HUDEP-2 (cell line): ENCODE measurements around the gene PDZRN3.

Source experiments
- DNase-seq, 76 experiments: peaks; one replicate each; lab custom pipeline; 2025; ENCODE audit not compliant: unreplicated experiment in 76 of 76; lab: John Stamatoyannopoulos, UW

Gene PDZRN3

DNA sequence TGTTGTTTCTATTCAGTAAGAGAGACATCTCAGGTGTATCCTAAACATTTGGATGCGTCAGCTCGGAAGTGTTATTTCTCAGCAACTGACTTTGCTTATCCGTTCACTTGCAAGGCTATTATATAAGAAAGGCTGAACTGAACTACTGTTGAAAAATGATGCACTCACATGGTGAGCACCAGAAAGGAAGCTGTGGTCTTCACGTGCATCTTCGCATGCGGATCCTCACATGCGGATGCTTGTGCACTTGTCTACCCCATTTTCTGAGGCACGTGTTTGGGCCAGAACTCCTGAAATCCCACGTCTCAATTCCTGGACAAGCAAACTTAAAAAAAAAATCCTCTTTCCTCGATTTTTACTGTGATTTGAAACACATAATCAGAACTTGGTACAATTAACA lies 63.2 kb downstream of the PDZRN3 start:
- no peak for DNase-seq

DNA sequence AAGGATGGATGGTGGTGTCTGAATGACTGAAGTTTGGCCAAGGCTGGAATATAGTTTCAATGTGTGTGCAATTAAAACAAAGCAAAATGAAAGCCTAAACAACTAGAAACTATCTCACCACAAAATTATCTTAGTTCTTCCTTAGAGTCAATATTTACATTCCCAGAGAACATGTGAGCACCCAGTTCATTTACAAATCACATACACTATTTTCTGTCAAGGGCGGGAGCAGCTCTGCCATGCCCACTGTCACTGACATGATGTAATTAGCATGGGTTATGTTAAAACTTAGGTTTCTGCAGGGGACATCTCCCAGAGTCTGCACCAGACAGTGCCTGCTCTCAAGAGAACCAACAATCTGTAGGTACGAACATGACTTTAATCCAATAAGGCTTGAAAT lies 65.0 kb downstream of the PDZRN3 start:
- DNase-seq = no peak

DNA sequence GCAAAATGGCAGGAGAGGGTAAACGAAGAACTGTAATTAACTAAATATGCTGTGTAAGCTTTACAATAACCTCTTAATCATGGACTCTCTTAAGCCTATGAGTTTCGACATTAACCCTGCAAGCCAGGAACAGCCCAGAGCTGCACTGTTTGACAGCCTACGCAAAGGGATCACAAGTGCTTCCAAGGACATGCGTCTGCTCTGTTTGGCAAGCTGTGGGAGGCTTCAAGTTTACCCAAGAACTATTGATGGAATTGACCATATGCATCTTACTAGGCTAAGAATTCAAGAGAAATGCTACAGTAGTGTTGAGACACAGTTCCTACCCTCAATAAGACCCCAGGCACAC lies 66.0 kb downstream of the PDZRN3 start:
- DNase-seq = no peak

DNA sequence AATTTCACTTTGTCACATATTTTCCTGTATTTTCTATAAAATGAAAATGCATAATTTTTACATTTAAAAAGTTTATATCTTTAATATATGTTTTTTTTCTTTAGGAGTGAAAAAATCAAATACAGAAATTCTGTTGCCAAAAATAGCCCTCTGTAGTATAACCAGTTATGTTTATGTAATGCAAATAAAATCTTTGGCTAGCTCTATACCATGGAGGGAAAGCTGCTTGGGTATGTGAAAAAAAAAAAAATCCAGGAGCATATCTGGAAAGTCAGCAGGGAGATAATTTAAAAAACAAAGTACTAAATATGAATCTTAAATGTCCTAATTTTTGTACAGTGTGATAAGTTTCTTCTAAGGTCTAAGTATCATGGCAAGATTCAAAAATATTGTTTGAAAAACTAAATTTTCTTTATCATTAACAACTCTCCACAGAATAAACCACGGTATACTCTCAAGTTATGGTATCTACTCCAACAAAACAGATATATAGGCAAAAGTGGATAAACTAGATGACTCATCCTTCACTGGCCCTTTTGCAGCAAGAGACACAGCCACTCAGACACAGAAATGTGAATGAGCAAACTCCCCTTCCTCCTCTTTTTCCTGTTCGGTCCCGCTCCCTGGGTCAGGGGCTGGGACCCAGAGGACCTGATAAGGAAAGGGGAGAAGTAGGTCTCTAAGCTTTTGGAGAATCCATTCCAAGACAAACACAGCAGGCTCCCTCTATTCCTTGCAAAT lies 66.6 kb downstream of the PDZRN3 start:
- DNase-seq = no peak

DNA sequence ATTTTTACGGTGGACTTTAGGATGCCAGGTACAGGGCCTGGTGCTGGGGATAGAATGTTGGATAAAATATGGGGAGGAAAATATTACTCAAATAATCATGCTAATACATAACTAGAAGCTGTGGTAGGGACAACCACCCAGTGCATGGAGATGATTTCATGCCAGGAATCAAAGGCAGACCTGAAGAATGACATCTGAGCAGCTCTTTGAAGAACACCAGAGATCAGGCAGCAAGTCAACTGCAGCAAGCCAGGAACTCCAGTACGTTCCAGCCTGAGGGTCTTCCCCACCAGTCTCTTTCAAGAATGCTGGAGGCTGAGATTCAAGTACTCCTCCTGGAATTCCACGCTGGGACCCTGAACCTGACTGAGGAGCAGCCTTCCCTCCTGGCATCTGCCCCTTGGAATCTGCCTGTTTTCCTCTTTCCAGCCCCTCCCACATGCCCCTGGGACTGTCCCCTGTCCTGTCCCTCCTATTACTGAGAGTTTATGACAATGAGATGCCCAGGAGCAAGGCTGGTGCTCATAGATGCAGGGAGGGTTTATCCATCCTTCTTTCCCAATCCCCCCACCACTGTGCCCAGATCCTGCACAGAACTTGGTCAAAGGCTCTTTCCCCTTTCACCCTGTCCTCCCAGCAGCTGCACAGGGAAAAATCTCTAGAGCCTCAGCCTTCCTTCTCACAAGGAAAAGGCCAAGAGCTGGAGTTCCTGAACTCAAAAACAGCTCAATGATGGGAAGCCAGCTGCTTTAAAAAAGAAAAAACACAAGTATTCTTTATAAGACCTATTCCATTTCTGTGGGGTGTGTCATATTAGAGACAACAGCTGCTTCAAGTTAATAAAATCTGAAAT lies 68.0 kb downstream of the PDZRN3 start:
- DNase-seq = no peak

DNA sequence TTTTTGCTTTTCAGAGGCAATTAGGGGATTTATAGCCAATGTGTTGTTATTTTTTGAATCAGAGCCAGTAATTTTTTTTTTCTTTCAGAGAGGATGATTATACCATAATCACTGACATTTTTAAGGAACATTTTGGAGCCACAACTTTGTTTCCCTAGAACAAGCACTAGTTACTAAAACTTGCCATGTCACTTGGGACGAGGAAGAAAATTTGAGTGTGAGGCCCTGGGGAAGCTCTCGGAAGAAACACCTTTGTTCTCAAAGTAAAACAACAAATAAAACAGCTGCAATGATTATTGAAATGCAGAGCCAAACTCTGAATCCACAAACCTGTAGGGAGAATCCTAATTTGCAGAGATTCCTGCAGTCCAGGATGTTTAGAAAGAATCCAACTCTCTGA lies 69.7 kb downstream of the PDZRN3 start:
- no peak for DNase-seq

DNA sequence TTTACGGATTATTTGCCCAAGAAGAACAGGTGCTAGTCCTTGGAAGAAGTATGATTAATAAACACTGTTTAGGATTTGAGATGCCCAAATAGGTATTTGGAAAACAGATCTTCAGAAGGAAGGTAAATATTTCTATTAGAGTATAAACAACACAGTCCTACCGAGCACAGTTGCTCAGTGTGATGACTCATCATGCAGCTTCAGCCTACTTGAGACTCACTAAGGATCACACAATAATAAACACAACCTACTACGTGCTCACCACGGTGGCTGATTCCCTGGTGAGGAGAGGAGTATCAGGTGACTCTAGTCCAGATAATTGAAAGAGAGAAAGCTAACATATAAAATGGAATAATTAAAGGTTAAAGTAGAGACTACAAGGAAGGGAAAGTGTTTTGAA lies 72.0 kb downstream of the PDZRN3 start:
- DNase-seq = no peak

DNA sequence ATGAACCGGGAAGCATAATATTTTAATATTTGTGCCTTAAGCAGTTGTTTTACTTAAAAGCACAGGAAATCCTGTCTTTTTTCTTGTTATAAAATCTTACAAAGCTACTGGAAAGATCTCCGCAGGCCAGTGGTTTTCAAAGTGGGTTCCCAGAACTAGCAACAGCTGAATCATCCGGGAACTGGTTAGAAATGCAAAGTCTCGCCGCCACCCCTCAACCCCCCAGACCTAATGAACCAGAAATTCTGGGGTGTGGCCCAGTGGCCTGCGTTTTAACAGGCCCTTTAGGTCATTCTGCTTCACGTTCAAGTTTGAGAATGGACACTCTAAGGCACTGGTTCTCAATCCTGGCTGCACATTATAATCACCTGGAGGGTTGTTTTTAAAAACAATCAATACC lies 74.7 kb downstream of the PDZRN3 start:
- no peak for DNase-seq

DNA sequence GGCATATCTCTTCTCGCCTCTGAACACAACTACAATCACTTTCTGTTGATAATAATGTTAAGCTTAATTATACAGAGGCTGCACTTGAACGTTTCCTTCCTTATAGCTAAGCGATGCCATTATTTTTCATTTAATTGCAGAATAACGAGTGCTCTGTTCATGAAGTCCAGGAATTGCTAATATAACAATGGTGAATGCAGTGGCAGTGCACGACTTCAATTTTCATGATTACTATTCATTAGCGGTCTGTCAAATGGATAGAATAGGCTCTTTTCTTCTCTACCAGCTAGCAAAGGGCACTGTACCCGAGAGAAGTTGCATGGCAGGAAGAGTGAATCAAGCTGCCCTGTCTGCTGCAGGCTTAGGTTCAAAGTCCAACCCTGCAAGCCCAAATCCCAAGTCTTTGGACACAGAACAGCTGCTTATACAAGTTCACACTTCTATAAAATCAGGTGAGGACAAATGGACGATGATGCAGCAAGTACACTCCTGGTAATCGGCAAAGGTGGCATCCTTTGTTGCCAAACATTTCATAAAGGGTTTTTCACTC lies 75.6 kb downstream of the PDZRN3 start:
- no peak for DNase-seq

DNA sequence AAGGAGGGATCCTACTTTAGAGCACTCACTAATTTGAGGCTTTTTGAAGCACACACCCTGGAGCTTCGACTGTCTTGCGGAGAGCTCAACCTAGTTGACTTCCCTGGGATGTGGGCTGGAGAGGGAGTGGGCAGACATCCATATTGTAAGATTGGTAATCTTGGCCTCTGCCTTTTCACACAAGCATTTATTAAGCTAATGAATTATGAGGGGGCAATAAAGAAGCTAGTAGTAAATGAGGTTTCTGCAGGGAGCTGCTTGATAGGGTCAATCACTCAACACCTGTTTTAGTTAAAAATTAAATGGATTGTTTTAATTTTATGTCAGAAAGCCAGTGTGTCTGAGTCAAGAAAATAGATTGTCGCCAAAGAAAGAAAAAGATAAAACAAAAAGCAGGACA lies 76.3 kb downstream of the PDZRN3 start:
- DNase-seq = no peak

DNA sequence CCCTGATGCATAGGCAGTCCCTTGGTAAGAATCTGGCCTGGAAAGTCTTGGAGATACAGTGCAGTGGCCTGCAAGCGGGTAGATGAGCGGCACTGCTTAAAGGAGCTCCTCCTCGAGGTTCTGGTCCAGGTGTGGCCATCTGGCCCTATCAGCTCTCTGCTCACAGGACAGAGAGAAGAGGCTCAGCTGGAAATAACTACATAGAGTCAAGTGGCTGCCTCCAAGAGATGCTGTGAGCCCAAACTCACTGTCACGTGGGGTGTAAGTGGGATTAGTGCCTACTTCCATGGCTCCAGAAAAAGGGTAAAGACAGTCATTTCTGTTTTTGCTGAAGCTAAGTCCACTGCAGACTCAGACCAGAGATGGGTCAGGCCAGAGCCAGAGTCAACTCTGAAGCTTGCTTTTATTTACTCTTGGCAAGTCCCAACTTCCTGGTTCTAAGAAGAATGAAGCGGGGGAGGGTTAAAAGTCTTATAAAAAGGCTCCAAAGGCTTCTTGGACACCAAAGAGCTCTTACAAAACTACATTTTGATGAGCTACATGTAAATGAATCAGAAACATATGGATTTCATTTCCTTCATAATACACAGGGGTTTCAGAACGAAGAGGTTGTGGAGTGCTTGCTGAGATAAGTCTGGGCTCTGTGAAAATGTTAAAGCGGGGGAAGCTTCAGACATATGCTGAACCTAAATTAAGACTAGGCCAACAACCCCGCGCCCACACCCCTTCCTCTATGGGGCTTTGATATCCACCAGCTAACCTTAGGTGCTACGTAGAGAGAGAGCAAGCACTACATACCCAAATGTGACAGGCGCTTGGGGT lies 77.1 kb downstream of the PDZRN3 start:
- DNase-seq = no peak

DNA sequence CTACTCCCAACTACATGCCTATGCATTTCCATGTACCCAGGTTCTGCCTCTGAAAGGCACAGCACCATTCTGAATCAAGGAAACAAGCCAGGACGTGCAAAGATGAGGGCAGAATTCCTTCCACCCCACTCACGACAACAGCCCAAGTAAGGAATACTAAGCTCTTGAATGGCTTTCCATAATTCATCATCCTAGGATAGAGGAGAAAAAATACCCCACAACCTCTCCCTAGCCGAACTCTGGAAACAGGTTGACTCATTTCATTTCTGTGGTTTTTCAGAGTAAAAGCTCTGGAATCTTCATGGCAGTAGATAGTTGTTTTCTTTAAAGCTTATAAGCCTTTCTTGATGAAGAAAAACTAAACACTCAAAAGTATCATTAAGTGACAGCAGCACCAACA lies 77.8 kb downstream of the PDZRN3 start:
- DNase-seq = no peak

DNA sequence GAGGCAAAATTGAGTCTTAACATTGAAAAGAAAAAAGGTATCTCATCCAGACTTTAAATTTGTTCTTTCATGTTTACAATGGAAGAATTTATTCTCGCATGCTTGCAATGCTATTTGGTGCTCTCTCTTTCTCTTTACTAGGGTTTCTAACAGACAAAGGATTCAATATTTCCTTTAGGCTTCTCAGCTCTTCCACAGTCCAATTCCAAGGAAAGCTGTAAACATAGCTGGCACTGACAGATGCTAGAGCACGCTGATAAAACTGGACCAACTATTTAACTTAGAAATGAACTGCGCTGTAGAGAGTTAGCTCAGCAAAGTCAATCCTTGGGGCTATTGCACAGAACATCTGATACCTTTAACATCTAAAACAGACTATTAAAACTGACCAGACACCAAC lies 81.3 kb downstream of the PDZRN3 start:
- DNase-seq = no peak

DNA sequence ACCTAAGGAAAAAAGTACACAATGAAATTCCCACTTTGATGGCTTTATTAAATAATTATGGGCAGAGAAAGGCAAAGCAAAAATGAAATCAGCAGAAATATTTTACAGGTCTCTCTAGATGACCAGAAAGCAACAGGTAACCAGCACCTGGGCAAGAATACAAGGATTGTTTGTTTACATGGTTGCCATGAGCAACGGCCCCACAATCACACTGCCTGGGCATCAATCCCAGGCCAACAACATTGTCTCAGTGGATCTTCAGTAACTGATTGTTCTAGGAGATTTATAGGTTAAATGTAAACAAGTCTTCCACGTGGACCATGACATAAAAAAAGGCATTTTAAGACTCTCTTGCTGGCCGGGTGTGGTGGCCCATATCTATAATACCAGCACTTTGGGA lies 82.6 kb downstream of the PDZRN3 start:
- no peak for DNase-seq

DNA sequence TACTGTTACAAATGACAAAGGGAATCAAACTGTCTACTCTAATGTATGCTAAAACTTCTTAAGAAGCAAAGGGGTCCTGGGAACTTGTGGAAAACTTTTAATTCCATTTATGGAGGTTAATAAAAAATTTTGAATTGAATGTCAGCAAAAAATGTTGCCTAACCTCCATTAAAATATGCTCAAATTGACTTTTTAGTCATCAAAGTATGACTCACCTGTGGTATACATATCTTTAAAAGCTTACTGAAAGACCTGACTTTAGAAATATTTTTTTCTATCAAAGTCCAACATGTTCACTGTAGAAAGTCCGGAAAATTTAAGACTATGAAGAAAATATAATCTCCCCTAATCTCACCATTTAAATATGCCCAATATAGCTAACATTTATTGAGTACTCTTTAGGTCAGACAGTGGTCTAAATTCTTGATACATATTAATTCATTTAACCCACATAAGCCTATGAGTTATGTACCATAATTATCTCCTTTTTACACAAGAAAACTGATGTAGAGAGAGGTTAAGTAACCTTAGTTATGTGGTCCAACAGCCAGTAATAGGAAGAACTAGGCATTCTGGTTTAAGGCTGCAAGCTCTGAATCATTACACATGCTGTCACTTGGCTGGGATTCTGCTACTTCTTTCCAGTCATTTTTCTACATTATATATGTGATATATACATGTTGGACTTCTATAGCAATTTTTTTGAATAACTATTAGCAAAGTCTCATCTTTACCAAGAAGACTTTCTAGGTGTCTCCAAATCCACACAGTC lies 83.6 kb downstream of the PDZRN3 start:
- no peak for DNase-seq

DNA sequence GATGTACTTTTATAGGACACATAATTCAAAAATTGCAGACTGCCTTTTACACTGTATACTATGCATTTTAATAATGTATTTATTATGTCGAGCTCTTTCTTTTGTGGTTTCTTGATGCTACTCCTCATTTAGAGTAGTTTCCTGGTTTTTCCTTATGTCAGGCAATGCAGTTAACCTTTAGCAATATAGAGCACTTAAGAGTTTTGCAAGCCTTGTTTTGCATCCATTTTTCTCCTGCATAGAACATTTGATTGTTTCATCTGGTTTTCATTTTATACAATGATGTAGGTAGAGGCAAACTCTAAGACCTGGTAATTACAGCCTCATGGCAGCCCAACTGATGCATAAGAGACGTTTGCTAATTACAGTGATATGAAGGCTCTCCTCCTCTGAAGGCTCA lies 86.3 kb downstream of the PDZRN3 start:
- DNase-seq = no peak

DNA sequence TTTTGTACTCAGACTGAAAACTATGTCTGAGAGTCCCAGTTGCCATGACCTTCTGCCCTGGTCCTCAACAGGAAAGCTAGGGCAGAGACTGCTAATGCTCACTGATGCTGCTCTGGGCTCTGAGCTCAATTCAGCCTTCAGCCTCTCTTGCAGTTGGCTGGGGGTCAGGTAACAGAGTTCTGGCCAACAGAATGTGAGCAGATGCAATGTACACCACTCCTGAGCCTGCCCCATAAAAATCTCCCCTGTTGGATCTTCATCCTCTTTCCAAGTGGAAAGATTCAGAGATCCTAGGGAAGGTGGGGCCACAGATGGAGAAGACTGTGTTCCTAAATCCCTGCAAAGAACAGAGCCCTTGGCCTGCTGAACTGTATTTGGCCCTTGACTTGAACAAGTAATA lies 87.8 kb downstream of the PDZRN3 start:
- no peak for DNase-seq

DNA sequence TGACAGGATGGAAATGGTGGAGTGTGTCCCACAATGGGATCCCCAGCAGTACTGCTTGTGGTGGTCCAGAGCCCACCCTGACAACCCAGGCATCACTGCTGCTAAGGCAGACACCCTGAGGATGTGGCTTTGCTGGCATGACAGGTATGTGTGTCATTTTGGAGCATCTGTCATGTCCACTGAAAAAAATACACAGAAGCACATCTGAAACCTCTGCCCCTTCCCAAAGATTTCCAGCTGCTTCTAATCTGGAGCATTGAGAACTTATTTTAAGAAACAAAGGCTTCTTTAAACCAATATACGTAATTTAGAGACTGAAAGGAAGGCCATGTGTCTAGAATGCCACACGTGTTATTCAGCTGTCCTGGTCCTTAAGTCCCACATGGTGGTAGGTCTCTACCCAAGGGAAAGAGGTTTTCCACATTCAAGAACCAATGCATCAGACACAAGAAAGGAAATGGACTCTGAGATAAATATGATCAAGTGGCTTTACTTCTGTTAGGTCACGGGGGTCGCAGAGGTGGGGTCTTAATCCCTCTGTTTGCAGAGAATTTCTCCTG lies 88.3 kb downstream of the PDZRN3 start:
- DNase-seq = no peak

DNA sequence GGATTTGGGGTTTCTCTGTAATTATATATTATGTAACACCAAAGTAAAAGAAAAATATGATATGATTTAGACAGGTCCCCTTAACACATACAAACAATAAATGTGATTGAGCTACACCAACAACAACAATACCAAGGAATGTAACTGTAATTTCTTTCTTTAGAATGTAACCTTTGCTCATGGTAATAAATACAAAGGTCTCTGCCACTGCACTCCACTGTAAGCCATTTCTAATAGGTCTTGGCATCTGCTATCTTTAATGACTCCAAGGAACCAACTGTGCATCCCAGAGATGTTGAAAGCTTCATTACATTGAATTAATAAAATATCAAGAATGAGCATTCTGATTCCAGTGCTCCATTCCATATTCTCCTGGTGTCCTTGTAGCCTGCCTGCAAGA lies 88.8 kb downstream of the PDZRN3 start:
- DNase-seq = no peak

DNA sequence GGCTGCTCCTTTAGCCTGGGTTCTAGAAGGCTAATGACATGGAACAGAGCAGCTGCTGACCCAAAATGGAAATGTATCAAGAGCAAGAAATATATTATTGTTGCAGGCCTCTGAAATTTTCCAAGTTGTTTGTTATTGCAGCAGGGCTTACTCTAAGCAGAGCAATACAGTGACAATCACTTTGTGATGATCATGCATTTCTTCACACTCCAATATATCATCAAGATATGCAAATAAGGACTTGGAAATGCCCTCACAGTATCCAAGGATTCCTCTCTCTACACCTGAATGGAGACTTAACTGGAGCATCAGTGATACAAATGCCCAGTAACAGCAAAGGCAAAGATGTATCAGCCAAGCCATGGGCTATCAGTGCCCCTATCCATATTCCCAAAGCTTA lies 89.6 kb downstream of the PDZRN3 start:
- DNase-seq = no peak
